MM.1S (cell line): Measurements from ENCODE around the gene PDE4C.

Experiments used
- CTCF ChIP-seq: fragments of 300-600 bp; sonication (generic); IDR thresholded peaks from 2 replicates; pipeline ENCODE4 v1.5.1; 2016; ENCODE audit warnings: antibody characterized with exemption, low read length, mixed read lengths
- EZH2 ChIP-seq: fragments of 300-600 bp; sonication (generic); optimal IDR thresholded peaks from 2 replicates; pipeline ENCODE3; 2017; ENCODE audit warnings: low read depth, mild to moderate bottlenecking, antibody characterized with exemption, low read length, mixed read lengths
- EZH2phosphoT487 ChIP-seq: fragments of 300-600 bp; sonication (generic); IDR thresholded peaks from 2 replicates; pipeline ENCODE4 v1.6.1; 2018; ENCODE audit warnings: antibody characterized with exemption, low read length

- TF ChIP-seq CTCF, result no peak
- no peak for TF ChIP-seq EZH2
- TF ChIP-seq EZH2phosphoT487, result no peak
These were observed 7.6 kb downstream of the PDE4C start for GRCh38 chr19:18218600-18218999.
